ENCODE data around the gene ACSL5.

DNA sequence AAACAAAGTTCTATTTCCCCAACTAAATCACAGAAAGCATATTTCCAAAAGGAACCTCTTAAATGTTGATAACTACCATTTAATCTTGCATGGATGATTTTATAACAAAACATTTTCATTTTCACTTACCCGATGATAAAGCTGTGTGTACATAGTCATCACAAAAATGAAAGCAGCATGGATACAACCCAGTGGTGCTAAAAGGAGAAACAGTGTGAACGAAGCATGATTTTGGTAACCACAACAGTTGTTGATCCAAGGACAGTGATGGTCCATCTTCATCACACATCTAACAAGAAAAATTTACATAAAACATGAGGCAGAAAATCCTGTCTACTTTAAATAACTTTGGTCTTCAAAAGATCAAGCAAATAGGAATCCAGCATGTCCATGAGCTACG is 68.1 kb downstream of the ACSL5 start:
- TF ChIP-seq, protein P1, sequence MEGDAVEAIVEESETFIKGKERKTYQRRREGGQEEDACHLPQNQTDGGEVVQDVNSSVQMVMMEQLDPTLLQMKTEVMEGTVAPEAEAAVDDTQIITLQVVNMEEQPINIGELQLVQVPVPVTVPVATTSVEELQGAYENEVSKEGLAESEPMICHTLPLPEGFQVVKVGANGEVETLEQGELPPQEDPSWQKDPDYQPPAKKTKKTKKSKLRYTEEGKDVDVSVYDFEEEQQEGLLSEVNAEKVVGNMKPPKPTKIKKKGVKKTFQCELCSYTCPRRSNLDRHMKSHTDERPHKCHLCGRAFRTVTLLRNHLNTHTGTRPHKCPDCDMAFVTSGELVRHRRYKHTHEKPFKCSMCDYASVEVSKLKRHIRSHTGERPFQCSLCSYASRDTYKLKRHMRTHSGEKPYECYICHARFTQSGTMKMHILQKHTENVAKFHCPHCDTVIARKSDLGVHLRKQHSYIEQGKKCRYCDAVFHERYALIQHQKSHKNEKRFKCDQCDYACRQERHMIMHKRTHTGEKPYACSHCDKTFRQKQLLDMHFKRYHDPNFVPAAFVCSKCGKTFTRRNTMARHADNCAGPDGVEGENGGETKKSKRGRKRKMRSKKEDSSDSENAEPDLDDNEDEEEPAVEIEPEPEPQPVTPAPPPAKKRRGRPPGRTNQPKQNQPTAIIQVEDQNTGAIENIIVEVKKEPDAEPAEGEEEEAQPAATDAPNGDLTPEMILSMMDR (IDR thresholded peaks at IDR 0.05), result no peak
- TF ChIP-seq POLR2A (IDR thresholded peaks at IDR 0.05), result no peak

All from testis (tissue), 2 donors.